GM12892 (cell line): ENCODE measurements around the gene KLHL25. TPM values are rescaled to one million over a fixed set of nuclear protein-coding genes. Genes with fewer than 3 reads are reported as not detected.
"Not testable (repeated sequence)": the region's sequence is repeated elsewhere in the genome, so short reads cannot be mapped to it uniquely, and the experiment has no call there.

Source experiments
- DNase-seq: peaks from one replicate; pipeline ENCODE4 v3.0.0; 2011; ENCODE audit not compliant: insufficient read length
- FAIRE-seq: peaks from 2 replicates; lab custom pipeline; 2011; peaks lifted over from hg19 to GRCh38; lab: Jason Lieb, UNC
- POLR2A ChIP-seq: IDR thresholded peaks from 2 replicates; pipeline ENCODE4 v1.6.1; 2011; ENCODE audit warnings: low read depth, low read length, control low read depth
- POLR2AphosphoS5 ChIP-seq: IDR thresholded peaks from 2 replicates; pipeline ENCODE4 v1.6.1; 2011; ENCODE audit warnings: low read depth, low read length, control low read depth
- TAF1 ChIP-seq: IDR thresholded peaks from 2 replicates; pipeline ENCODE4 v1.6.1; 2011; ENCODE audit warnings: low read depth, mild to moderate bottlenecking, control low read depth, low read length, borderline replicate concordance
- polyA plus RNA-seq: library from polyadenylated mRNA; unstranded; fragments of >200 nt; gene quantifications from one replicate; pipeline ENCODE4 v1.2.1, GENCODE V29; 2012; ENCODE audit warnings: missing spikeins, inconsistent platforms; ENCODE audit not compliant: missing spikeins

The KLHL25 gene, protein sequence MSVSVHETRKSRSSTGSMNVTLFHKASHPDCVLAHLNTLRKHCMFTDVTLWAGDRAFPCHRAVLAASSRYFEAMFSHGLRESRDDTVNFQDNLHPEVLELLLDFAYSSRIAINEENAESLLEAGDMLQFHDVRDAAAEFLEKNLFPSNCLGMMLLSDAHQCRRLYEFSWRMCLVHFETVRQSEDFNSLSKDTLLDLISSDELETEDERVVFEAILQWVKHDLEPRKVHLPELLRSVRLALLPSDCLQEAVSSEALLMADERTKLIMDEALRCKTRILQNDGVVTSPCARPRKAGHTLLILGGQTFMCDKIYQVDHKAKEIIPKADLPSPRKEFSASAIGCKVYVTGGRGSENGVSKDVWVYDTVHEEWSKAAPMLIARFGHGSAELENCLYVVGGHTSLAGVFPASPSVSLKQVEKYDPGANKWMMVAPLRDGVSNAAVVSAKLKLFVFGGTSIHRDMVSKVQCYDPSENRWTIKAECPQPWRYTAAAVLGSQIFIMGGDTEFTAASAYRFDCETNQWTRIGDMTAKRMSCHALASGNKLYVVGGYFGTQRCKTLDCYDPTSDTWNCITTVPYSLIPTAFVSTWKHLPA
- polyA plus RNA-seq = 0.81 TPM

DNA sequence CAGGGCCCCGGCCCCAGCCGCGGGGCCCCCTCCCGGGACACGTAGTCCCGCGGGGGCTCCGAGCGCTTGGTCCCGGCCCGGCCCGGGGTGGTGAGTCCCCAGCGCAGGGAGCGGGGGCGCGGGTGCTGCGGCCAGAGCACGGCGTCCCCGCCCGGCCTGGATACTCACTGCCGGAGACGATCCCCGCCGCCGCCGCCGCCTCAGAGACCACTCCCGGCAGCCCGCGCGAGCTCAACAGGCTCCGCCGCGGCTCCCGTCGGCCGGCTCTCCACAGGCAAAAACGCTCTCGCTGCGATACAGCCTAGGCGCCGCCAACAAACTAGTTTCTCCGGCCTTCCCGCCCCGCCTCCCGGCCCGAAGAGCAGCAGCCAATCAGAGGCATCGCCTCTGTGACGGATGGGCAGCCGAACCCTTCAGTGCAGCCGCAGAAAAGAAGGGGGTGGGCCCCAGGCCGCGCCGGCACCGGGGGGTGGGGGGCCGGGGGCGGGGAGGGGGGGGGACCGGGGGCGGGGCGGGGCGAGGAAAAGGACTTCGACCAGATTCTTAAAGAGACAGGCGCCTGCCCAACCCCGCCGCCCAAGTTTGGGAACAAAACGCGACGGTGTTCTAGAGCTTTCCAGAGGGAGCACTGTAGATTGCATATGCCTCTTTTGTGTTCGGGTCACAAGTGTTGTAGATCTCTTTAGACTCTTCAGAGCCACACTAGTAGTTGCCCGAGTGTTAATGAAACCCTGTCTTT lies at the start of gene KLHL25:
TSS of gene KLHL25 (minus strand) at position 328 of the 739 bp plus-strand sequence. CDS start 25,115 bp downstream, outside the sequence.
- TF ChIP-seq TAF1 (0 out of 2 replicates have a peak, but pooled peaks have one; percentile 29), POLR2A (peak; percentile 63; the same call in 1 of the 2 replicates), POLR2AphosphoS5 (no peak)
- FAIRE-seq (peak; percentile 92), DNase-seq (peak; percentile 97)

DNA sequence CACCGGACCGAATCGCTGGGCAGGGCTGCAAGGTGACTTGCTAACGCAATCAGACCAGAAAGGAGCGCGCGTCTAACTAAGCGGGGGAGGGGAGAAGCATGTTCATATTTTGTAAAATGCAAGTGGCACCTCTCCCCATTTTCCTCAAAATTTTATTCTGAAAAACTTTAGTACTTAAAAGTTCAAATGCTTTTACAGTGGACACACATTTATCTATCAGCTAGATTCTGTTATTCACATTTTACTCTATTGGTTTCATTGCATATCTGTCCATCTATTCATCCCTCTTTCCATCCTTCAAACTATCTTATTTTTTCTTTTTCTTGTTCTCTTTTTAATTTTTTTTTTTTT lies 46.1 kb upstream of the KLHL25 start:
- no peak for FAIRE-seq
- no peak for DNase-seq
- TF ChIP-seq TAF1 (no peak), POLR2AphosphoS5 (no peak), POLR2A (no peak)

DNA sequence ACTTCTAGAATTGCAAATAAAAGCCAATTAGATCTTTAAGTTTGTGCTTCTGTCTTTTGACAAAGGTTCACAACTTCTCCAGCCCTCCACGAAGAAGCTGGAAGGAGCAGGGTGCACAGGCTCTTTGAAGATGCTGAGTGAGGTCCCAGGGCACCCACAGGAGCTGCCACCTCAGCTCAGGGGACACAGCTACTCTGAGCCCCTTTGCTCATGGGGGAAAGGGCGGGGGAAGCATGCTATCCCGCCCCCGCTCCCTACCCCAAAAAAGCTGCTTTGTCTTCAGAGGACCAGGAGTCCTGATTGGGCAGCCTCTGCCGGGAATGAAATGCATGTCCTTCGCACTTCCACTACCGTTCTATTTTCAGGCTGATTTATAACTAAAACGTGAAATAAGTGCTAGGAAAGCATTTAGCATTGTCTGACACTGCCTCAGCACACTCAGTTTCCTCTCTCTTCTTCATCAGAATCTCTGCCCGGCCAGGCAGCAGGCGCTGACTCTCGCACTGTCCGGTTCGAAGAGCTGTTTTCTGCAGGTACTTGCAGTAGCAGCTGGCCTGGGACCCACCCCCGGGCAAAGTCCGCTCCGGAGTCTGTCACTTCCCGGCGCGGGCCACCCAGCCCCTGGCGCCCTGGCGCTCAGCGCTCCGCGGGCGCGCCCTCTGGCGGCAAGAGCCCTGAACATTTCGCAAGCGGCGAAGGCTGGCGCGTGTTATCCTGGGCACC lies 45.5 kb upstream of the KLHL25 start:
- TF ChIP-seq POLR2AphosphoS5 (no peak), TAF1 (no peak), POLR2A (no peak)

DNA sequence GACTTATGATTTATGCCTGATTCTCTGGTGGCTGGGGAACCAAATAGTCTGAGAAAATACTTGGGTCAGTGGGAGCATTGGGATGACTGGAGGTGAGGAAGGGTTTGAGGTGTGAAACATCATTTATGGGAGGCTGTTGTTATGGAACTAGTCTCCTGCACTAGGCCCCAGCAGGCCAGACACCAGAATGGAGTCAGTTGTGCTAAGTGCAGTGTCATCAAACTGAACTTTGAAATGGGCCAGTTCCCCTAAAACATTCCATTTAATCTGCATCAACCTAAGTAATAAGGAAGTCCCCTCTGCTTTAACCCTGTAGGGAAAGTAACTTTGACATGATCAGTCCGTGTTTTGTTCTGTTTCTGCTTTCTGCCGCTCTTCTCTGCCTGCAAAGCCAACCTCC lies 44.9 kb upstream of the KLHL25 start:
- DNase-seq = no peak
- TF ChIP-seq POLR2A = no peak
- no peak for TF ChIP-seq POLR2AphosphoS5
- TF ChIP-seq TAF1 = no peak
- FAIRE-seq = no peak

More for the DNA sequence above, 45.5 kb upstream of the KLHL25 start:
- DNase-seq = peak; percentile 79
- FAIRE-seq = peak; percentile 89

DNA sequence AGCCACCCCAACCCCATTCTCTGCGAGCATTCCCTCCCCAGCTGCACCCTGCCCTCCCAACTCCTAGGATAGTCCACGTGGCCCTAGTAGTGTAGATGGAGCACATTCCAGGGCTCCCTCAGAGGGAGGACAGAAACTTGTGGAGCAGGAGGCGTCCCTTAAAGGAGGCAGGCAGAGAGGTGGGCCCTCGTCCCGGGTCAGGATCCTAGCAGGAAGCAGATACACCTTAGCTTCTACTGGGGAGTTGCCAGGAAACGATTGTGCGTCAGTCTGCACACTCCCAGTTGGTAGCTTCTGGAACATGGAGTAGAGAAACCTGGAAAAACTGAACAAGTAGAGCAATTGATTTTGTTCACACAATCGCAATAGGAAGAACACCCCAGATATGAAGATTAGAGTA lies 43.9 kb upstream of the KLHL25 start:
- no peak for TF ChIP-seq POLR2A
- no peak for TF ChIP-seq POLR2AphosphoS5
- TF ChIP-seq TAF1 = no peak
- DNase-seq (no peak), FAIRE-seq (no peak)

DNA sequence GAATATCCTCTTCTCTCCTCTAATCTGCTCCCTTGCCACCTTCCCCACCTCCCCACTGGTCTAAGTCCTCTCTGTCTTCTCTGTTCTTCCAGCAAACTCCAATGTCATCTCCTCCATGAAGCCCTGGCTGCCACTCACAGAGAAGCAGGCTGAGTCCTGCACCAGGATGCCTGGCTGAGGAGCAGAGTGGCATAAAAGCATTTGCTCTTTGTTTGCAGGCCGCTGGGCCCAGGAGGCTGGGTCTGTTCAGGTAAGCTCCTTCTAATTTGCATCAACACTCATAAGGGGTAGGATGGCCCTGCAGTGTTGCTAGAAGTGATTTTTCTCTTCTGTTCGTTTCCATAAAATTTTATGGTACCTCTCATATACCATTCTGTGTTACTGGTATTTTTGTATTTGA lies 43.2 kb upstream of the KLHL25 start:
- FAIRE-seq (no peak), DNase-seq (no peak)
- no peak for TF ChIP-seq TAF1
- TF ChIP-seq POLR2AphosphoS5 = no peak
- no peak for TF ChIP-seq POLR2A

DNA sequence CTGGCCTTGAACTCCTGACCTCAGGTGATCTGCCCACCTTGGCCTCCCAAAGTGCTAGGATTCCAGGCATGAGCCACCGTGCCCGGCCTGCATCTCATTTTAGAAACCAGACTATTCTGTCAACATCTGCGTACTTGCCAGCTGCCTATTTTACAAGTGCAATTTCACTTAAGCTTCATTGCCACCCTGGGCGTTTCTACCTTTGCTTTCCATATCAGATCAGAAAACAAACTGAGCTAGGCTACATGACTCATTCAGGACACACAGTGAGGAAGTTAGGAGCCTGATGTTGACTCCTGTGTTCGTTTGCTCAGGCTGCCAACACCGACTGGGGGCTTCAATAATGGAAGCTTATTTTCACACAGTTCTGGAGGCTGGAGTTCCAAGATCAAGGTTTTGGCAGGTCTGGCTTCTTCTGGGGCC lies 42.3 kb upstream of the KLHL25 start:
- FAIRE-seq (no peak), DNase-seq (no peak)
- no peak for TF ChIP-seq POLR2AphosphoS5
- no peak for TF ChIP-seq POLR2A
- TF ChIP-seq TAF1 = no peak

DNA sequence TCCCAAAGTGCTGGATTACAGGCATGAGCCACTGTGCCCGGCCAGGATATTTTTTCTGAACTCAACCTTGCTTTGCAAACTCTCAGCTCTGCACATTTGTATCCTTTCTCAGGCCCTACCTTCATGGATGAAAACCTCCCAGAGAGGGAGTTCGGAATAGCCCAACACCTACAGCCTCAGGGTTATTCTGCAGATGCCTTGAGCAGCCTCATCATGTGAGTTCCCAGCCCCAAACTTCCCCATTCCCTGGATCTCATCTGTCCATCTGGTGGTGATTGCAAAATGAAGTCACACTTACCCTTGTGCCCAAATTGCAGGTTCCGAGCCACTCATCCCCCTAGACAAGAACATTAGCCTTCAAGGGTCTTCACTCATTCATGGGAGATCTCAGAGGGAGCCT lies 39.9 kb upstream of the KLHL25 start:
- DNase-seq = no peak
- no peak for TF ChIP-seq POLR2A
- TF ChIP-seq TAF1 = no peak
- no peak for TF ChIP-seq POLR2AphosphoS5
- no peak for FAIRE-seq

DNA sequence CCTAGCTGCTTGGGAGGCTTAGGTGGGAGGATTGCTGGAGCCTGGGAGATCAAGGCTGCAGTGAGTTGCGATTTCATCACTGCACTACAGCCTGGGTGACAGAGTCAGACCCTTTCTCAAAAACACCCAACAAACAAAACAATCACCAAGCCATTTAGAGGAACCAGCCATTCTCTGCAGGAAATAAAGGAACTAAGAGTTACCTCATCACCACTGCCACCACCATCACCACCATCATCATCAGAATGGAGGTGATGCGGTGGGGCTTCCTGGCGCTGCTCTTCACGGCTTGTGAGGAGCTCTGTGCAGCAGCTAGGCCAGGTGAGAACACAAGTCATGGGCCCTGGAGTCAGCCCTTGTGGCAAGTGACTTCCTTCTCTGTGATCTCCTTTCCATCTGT lies 37.7 kb upstream of the KLHL25 start:
- TF ChIP-seq POLR2A = no peak
- TF ChIP-seq POLR2AphosphoS5 = no peak
- TF ChIP-seq TAF1 = no peak
- DNase-seq (no peak), FAIRE-seq (no peak)

DNA sequence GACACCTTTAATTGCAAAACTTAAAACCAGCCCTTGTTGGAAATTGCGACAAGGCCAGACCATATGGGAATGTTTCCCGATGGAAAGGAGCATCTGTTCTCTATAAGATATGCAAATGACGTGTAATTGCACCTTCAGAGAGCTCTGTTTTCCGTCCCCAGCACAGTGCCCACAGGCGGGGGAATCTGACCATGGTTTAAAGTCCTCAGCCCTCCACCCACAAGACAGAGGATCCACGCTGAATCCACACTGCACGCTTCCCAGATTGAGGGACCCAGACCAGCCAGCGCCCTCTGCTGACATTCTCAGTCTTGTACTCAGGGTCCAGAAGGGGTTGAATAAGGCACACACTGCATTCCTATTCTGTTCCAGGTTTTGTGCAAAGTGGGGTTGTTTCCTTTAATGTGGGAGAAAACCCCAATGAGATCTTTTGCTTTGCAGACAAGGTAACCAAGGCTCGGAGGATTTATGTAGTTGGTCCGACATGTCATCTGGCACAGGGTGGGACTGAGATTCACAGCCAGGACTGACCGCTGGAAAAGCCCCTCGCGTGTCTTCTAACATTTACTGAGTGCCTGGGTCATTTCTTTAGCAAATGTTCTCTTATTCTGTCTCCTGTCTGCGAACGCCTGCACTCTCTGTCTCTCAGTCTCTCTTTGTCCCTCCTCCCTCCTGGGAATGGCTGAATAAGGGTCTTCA lies 36.8 kb upstream of the KLHL25 start:
- TF ChIP-seq POLR2A (no peak), TAF1 (no peak), POLR2AphosphoS5 (no peak)
- FAIRE-seq (no peak), DNase-seq (no peak)

DNA sequence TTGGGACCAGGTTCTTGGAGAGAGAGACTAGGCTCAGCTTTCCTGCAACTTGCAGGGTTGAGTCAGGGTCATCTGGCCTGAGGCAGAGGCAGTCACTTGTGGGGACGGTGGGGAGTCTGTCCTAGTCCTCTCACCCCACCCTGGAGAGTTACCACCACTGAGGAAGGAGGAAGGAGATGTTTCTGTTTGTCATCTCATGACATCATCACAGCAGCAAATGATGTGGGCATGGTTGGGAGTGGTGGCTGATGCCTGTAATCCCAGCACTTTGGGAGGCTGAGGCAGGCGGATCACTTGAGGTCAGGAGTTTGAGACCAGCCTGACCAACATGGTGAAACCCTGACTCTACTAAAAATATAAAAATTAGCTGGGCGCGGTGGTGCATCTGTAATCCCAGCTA lies 35.0 kb upstream of the KLHL25 start:
- DNase-seq, FAIRE-seq: not testable (repeated sequence)
